ENCODE data around the gene CD48. TPM values are rescaled to one million over a fixed set of nuclear protein-coding genes. Genes with fewer than 3 reads are reported as not detected.
"Not testable (repeated sequence)": the region's sequence is repeated elsewhere in the genome, so short reads cannot be mapped to it uniquely, and the experiment has no call there.

CD48 gene
- total RNA-seq, 1 donor from 2014 or later: not detected

- no peaks in the 10 kb centered on the region for H3K9me3 Mint-ChIP-seq (ENCODE audit: low read depth)
- H3K36me3 Mint-ChIP-seq (ENCODE audit: insufficient read depth): no peaks in the 10 kb centered on the region
- H3K4me3 Mint-ChIP-seq (ENCODE audit: low read depth): no peak overlapping the region
- H3K27me3 Mint-ChIP-seq: peaks cover 6% of the 10 kb centered on the region
- no peaks in the 10 kb centered on the region for H3K4me1 Mint-ChIP-seq (ENCODE audit: low read depth)
- H3K27ac Mint-ChIP-seq: no peak overlapping the region
- TF ChIP-seq CTCF (IDR thresholded peaks at IDR 0.05; ENCODE audit: unreplicated experiment): no peak
- DNase-seq (ENCODE audit: low spot score, unreplicated experiment): no peak
Measured at GRCh38 chr1:160707236-160708064, 4.2 kb downstream of the CD48 start.

- Mint-ChIP-seq H3K9me3 (ENCODE audit: low read depth) (no peaks in the 10 kb centered on the region), H3K27me3 (peaks cover 6% of the 10 kb centered on the region), H3K36me3 (ENCODE audit: insufficient read depth) (no peaks in the 10 kb centered on the region), H3K27ac (no peak overlapping the region), H3K4me3 (ENCODE audit: low read depth) (no peak overlapping the region), H3K4me1 (ENCODE audit: low read depth) (no peaks in the 10 kb centered on the region)
- no peak for TF ChIP-seq CTCF (IDR thresholded peaks at IDR 0.05; ENCODE audit: unreplicated experiment)
- no peak for DNase-seq (ENCODE audit: low spot score, unreplicated experiment)
Measured at GRCh38 chr1:160706526-160707235, 4.9 kb downstream of the CD48 start.

GRCh38 chr1:160705742-160706141 lies 5.9 kb downstream of the CD48 start:
- H3K9me3 Mint-ChIP-seq (ENCODE audit: low read depth): no peaks in the 10 kb centered on the region
- no peaks in the 10 kb centered on the region for H3K36me3 Mint-ChIP-seq (ENCODE audit: insufficient read depth)
- no peak overlapping the region for H3K27ac Mint-ChIP-seq
- H3K27me3 Mint-ChIP-seq: peaks cover 6% of the 10 kb centered on the region
- DNase-seq (ENCODE audit: low spot score, unreplicated experiment): no peak
- H3K4me1 Mint-ChIP-seq (ENCODE audit: low read depth): no peaks in the 10 kb centered on the region
- no peak overlapping the region for H3K4me3 Mint-ChIP-seq (ENCODE audit: low read depth)
- no peak for TF ChIP-seq CTCF (IDR thresholded peaks at IDR 0.05; ENCODE audit: unreplicated experiment)

GRCh38 chr1:160705212-160705621 lies 6.4 kb downstream of the CD48 start:
- H3K27me3 Mint-ChIP-seq; H3K4me1 Mint-ChIP-seq (ENCODE audit: low read depth); H3K27ac Mint-ChIP-seq; H3K9me3 Mint-ChIP-seq (ENCODE audit: low read depth); H3K4me3 Mint-ChIP-seq (ENCODE audit: low read depth); DNase-seq (ENCODE audit: low spot score, unreplicated experiment); H3K36me3 Mint-ChIP-seq (ENCODE audit: insufficient read depth): not testable (repeated sequence)

- DNase-seq (ENCODE audit: low spot score, unreplicated experiment): no peak
- Mint-ChIP-seq H3K36me3 (ENCODE audit: insufficient read depth) (no peaks in the 10 kb centered on the region), H3K27ac (no peak overlapping the region), H3K4me3 (ENCODE audit: low read depth) (no peak overlapping the region), H3K4me1 (ENCODE audit: low read depth) (no peaks in the 10 kb centered on the region), H3K9me3 (ENCODE audit: low read depth) (no peaks in the 10 kb centered on the region), H3K27me3 (peaks cover 6% of the 10 kb centered on the region)
- TF ChIP-seq CTCF (IDR thresholded peaks at IDR 0.05; ENCODE audit: unreplicated experiment): no peak
Measured at GRCh38 chr1:160704250-160704649, 7.4 kb downstream of the CD48 start.

Measured in progenitor cell of endocrine pancreas (in vitro differentiated cells).